IMR-90 (cell line): Measurements from ENCODE around the gene ALOX15.

ENCODE experiments used
- MXI1 ChIP-seq: IDR thresholded peaks from 2 replicates; pipeline ENCODE4 v1.6.1; 2012; ENCODE audit warnings: low read depth, mild to moderate bottlenecking, low read length, moderate library complexity, borderline replicate concordance
- RAD21 ChIP-seq: IDR thresholded peaks from 2 replicates; pipeline ENCODE4 v1.6.1; 2012; ENCODE audit warnings: low read length, improper control_type of control experiment
- SMC3 ChIP-seq: fragments of 150-350 bp; IDR thresholded peaks from 2 replicates; pipeline ENCODE4 v1.6.1; 2016; ENCODE audit warnings: low read depth, mild to moderate bottlenecking, antibody characterized with exemption, low read length, moderate library complexity
- TF ChIP-seq, protein P1 (sequence below): conservative IDR thresholded peaks from 2 replicates; pipeline ENCODE4 v1.5.1; 2012; ENCODE audit warnings: mild to moderate bottlenecking, low read depth, low read length, improper control_type of control experiment

DNA sequence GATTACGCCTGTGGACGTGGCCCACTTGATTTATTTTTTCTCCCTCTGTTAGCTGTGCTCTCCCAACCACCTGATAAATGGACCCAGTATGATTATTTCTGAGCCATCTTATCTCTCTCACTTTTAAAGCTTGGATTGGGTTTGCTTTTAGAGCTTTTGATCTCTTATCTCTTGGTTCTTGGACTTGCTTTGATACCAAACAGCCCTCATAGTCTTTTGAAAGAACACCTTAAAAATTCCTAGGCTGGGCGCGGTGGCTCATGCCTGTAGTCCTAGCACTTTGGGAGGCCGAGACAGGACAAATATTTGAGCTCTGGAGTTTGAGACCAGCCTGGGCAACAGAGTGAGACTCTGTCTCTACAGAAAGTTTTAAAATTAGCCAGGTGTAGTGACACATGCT, 31.3 kb downstream of the ALOX15 start:
- TF ChIP-seq, protein P1, sequence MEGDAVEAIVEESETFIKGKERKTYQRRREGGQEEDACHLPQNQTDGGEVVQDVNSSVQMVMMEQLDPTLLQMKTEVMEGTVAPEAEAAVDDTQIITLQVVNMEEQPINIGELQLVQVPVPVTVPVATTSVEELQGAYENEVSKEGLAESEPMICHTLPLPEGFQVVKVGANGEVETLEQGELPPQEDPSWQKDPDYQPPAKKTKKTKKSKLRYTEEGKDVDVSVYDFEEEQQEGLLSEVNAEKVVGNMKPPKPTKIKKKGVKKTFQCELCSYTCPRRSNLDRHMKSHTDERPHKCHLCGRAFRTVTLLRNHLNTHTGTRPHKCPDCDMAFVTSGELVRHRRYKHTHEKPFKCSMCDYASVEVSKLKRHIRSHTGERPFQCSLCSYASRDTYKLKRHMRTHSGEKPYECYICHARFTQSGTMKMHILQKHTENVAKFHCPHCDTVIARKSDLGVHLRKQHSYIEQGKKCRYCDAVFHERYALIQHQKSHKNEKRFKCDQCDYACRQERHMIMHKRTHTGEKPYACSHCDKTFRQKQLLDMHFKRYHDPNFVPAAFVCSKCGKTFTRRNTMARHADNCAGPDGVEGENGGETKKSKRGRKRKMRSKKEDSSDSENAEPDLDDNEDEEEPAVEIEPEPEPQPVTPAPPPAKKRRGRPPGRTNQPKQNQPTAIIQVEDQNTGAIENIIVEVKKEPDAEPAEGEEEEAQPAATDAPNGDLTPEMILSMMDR: no peak
- TF ChIP-seq RAD21 (no peak), SMC3 (no peak), MXI1 (no peak)
